Measurements from ENCODE around the gene EDEM3.

Gene EDEM3

GRCh38 chr1:184655185-184655584, 99.5 kb downstream of the EDEM3 start:
- H3K4me1 ChIP-seq (ENCODE audit: control insufficient read depth, insufficient read depth, low read length): no peaks in the 10 kb centered on the region
- no peak overlapping the region for H3K27ac ChIP-seq (ENCODE audit: low read length)
- H3K36me3 ChIP-seq (ENCODE audit: control insufficient read depth in 2 of 2, insufficient read depth in 2 of 2, low read length in 2 of 2): no peaks in the 10 kb centered on the region
- H3K9ac ChIP-seq (ENCODE audit: low read length in 2 of 2): no peak overlapping the region
- H3K4me3 ChIP-seq (ENCODE audit: low read length in 2 of 2): no peak overlapping the region
- H3K9me3 ChIP-seq (ENCODE audit: control insufficient read depth in 2 of 2, low read length in 2 of 2): peaks cover 0 to 4% of the 10 kb centered on the region in 2 donors
- H3K27me3 ChIP-seq (ENCODE audit: control insufficient read depth in 1 of 2, insufficient read depth in 2 of 2, low read length in 2 of 2): no peaks in the 10 kb centered on the region

GRCh38 chr1:184650177-184650866, 104.3 kb downstream of the EDEM3 start:
- H3K9ac ChIP-seq (ENCODE audit: low read length in 2 of 2): no peak overlapping the region
- peaks cover 0 to 4% of the 10 kb centered on the region in 2 donors for H3K9me3 ChIP-seq (ENCODE audit: control insufficient read depth in 2 of 2, low read length in 2 of 2)
- no peaks in the 10 kb centered on the region for H3K27me3 ChIP-seq (ENCODE audit: control insufficient read depth in 1 of 2, insufficient read depth in 2 of 2, low read length in 2 of 2)
- no peak overlapping the region for H3K4me3 ChIP-seq (ENCODE audit: low read length in 2 of 2)
- no peak overlapping the region for H3K27ac ChIP-seq (ENCODE audit: low read length)
- H3K4me1 ChIP-seq (ENCODE audit: control insufficient read depth, insufficient read depth, low read length): no peaks in the 10 kb centered on the region
- no peaks in the 10 kb centered on the region for H3K36me3 ChIP-seq (ENCODE audit: control insufficient read depth in 2 of 2, insufficient read depth in 2 of 2, low read length in 2 of 2)

GRCh38 chr1:184649451-184649888, 105.2 kb downstream of the EDEM3 start:
- H3K4me1 ChIP-seq (ENCODE audit: control insufficient read depth, insufficient read depth, low read length): no peaks in the 10 kb centered on the region
- H3K9me3 ChIP-seq (ENCODE audit: control insufficient read depth in 2 of 2, low read length in 2 of 2): peaks cover 0 to 4% of the 10 kb centered on the region in 2 donors
- no peak overlapping the region for H3K27ac ChIP-seq (ENCODE audit: low read length)
- no peaks in the 10 kb centered on the region for H3K36me3 ChIP-seq (ENCODE audit: control insufficient read depth in 2 of 2, insufficient read depth in 2 of 2, low read length in 2 of 2)
- no peak overlapping the region for H3K4me3 ChIP-seq (ENCODE audit: low read length in 2 of 2)
- H3K27me3 ChIP-seq (ENCODE audit: control insufficient read depth in 1 of 2, insufficient read depth in 2 of 2, low read length in 2 of 2): peaks cover 0 to 2% of the 10 kb centered on the region in 2 donors
- no peak overlapping the region for H3K9ac ChIP-seq (ENCODE audit: low read length in 2 of 2)

GRCh38 chr1:184648856-184649201, 105.8 kb downstream of the EDEM3 start:
- H3K9ac ChIP-seq (ENCODE audit: low read length in 2 of 2): no peak overlapping the region
- H3K4me1 ChIP-seq (ENCODE audit: control insufficient read depth, insufficient read depth, low read length): no peaks in the 10 kb centered on the region
- no peak overlapping the region for H3K27ac ChIP-seq (ENCODE audit: low read length)
- no peak overlapping the region for H3K4me3 ChIP-seq (ENCODE audit: low read length in 2 of 2)
- peaks cover 0 to 3% of the 10 kb centered on the region in 2 donors for H3K27me3 ChIP-seq (ENCODE audit: control insufficient read depth in 1 of 2, insufficient read depth in 2 of 2, low read length in 2 of 2)
- no peaks in the 10 kb centered on the region for H3K36me3 ChIP-seq (ENCODE audit: control insufficient read depth in 2 of 2, insufficient read depth in 2 of 2, low read length in 2 of 2)
- H3K9me3 ChIP-seq (ENCODE audit: control insufficient read depth in 2 of 2, low read length in 2 of 2): peaks cover 0 to 4% of the 10 kb centered on the region in 2 donors

GRCh38 chr1:184648160-184648855, 106.3 kb downstream of the EDEM3 start:
- Histone ChIP-seq H3K9ac (ENCODE audit: low read length in 2 of 2) (no peak overlapping the region), H3K27me3 (ENCODE audit: control insufficient read depth in 1 of 2, insufficient read depth in 2 of 2, low read length in 2 of 2) (peaks cover 0 to 3% of the 10 kb centered on the region in 2 donors), H3K36me3 (ENCODE audit: control insufficient read depth in 2 of 2, insufficient read depth in 2 of 2, low read length in 2 of 2) (no peaks in the 10 kb centered on the region), H3K4me1 (ENCODE audit: control insufficient read depth, insufficient read depth, low read length) (no peaks in the 10 kb centered on the region), H3K27ac (ENCODE audit: low read length) (no peak overlapping the region), H3K4me3 (ENCODE audit: low read length in 2 of 2) (no peak overlapping the region), H3K9me3 (ENCODE audit: control insufficient read depth in 2 of 2, low read length in 2 of 2) (peaks cover 0 to 4% of the 10 kb centered on the region in 2 donors)

- no peak overlapping the region for H3K9ac ChIP-seq (ENCODE audit: low read length in 2 of 2)
- no peak overlapping the region for H3K27ac ChIP-seq (ENCODE audit: low read length)
- no peaks in the 10 kb centered on the region for H3K36me3 ChIP-seq (ENCODE audit: control insufficient read depth in 2 of 2, insufficient read depth in 2 of 2, low read length in 2 of 2)
- peaks cover 0 to 2% of the 10 kb centered on the region in 2 donors for H3K9me3 ChIP-seq (ENCODE audit: control insufficient read depth in 2 of 2, low read length in 2 of 2)
- H3K4me1 ChIP-seq (ENCODE audit: control insufficient read depth, insufficient read depth, low read length): no peaks in the 10 kb centered on the region
- peaks cover 0 to 3% of the 10 kb centered on the region in 2 donors for H3K27me3 ChIP-seq (ENCODE audit: control insufficient read depth in 1 of 2, insufficient read depth in 2 of 2, low read length in 2 of 2)
- no peak overlapping the region for H3K4me3 ChIP-seq (ENCODE audit: low read length in 2 of 2)
Measured at GRCh38 chr1:184647471-184647870, 107.2 kb downstream of the EDEM3 start.

GRCh38 chr1:184646824-184647223, 107.8 kb downstream of the EDEM3 start:
- Histone ChIP-seq H3K4me1 (ENCODE audit: control insufficient read depth, insufficient read depth, low read length) (no peaks in the 10 kb centered on the region), H3K9ac (ENCODE audit: low read length in 2 of 2) (no peak overlapping the region), H3K27ac (ENCODE audit: low read length) (no peak overlapping the region), H3K27me3 (ENCODE audit: control insufficient read depth in 1 of 2, insufficient read depth in 2 of 2, low read length in 2 of 2) (peaks cover 0 to 3% of the 10 kb centered on the region in 2 donors), H3K9me3 (ENCODE audit: control insufficient read depth in 2 of 2, low read length in 2 of 2) (no peaks in the 10 kb centered on the region), H3K36me3 (ENCODE audit: control insufficient read depth in 2 of 2, insufficient read depth in 2 of 2, low read length in 2 of 2) (no peaks in the 10 kb centered on the region), H3K4me3 (ENCODE audit: low read length in 2 of 2) (no peak overlapping the region)

- H3K4me3 ChIP-seq (ENCODE audit: low read length in 2 of 2): no peak overlapping the region
- no peak overlapping the region for H3K27ac ChIP-seq (ENCODE audit: low read length)
- H3K9me3 ChIP-seq (ENCODE audit: control insufficient read depth in 2 of 2, low read length in 2 of 2): no peaks in the 10 kb centered on the region
- peaks cover 0 to 3% of the 10 kb centered on the region in 2 donors for H3K27me3 ChIP-seq (ENCODE audit: control insufficient read depth in 1 of 2, insufficient read depth in 2 of 2, low read length in 2 of 2)
- no peaks in the 10 kb centered on the region for H3K4me1 ChIP-seq (ENCODE audit: control insufficient read depth, insufficient read depth, low read length)
- H3K36me3 ChIP-seq (ENCODE audit: control insufficient read depth in 2 of 2, insufficient read depth in 2 of 2, low read length in 2 of 2): no peaks in the 10 kb centered on the region
- H3K9ac ChIP-seq (ENCODE audit: low read length in 2 of 2): no peak overlapping the region
Measured at GRCh38 chr1:184646178-184646701, 108.4 kb downstream of the EDEM3 start.

- Histone ChIP-seq H3K9me3 (ENCODE audit: control insufficient read depth in 2 of 2, low read length in 2 of 2) (no peaks in the 10 kb centered on the region), H3K36me3 (ENCODE audit: control insufficient read depth in 2 of 2, insufficient read depth in 2 of 2, low read length in 2 of 2) (no peaks in the 10 kb centered on the region), H3K27me3 (ENCODE audit: control insufficient read depth in 1 of 2, insufficient read depth in 2 of 2, low read length in 2 of 2) (peaks cover 2 to 3% of the 10 kb centered on the region in 2 donors), H3K27ac (ENCODE audit: low read length) (no peak overlapping the region), H3K9ac (ENCODE audit: low read length in 2 of 2) (no peak overlapping the region), H3K4me3 (ENCODE audit: low read length in 2 of 2) (no peak overlapping the region), H3K4me1 (ENCODE audit: control insufficient read depth, insufficient read depth, low read length) (no peaks in the 10 kb centered on the region)
Measured at GRCh38 chr1:184644771-184645170, 109.9 kb downstream of the EDEM3 start.

GRCh38 chr1:184643661-184644060, 111.0 kb downstream of the EDEM3 start:
- Histone ChIP-seq H3K9ac (ENCODE audit: low read length in 2 of 2) (no peak overlapping the region), H3K27me3 (ENCODE audit: control insufficient read depth in 1 of 2, insufficient read depth in 2 of 2, low read length in 2 of 2) (peaks cover 2 to 3% of the 10 kb centered on the region in 2 donors), H3K4me3 (ENCODE audit: low read length in 2 of 2) (no peak overlapping the region)

GRCh38 chr1:184641894-184642293, 112.8 kb downstream of the EDEM3 start:
- Histone ChIP-seq H3K36me3 (ENCODE audit: control insufficient read depth in 2 of 2, insufficient read depth in 2 of 2, low read length in 2 of 2) (no peaks in the 10 kb centered on the region), H3K4me1 (ENCODE audit: control insufficient read depth, insufficient read depth, low read length) (no peaks in the 10 kb centered on the region), H3K27me3 (ENCODE audit: control insufficient read depth in 1 of 2, insufficient read depth in 2 of 2, low read length in 2 of 2) (peaks cover 2 to 3% of the 10 kb centered on the region in 2 donors), H3K4me3 (ENCODE audit: low read length in 2 of 2) (no peak overlapping the region), H3K9me3 (ENCODE audit: control insufficient read depth in 2 of 2, low read length in 2 of 2) (no peaks in the 10 kb centered on the region), H3K27ac (ENCODE audit: low read length) (no peak overlapping the region), H3K9ac (ENCODE audit: low read length in 2 of 2) (no peak overlapping the region)

More at GRCh38 chr1:184643661-184644060, 111.0 kb downstream of the EDEM3 start:
- Histone ChIP-seq H3K36me3 (ENCODE audit: control insufficient read depth in 2 of 2, insufficient read depth in 2 of 2, low read length in 2 of 2) (no peaks in the 10 kb centered on the region), H3K9me3 (ENCODE audit: control insufficient read depth in 2 of 2, low read length in 2 of 2) (no peaks in the 10 kb centered on the region), H3K4me1 (ENCODE audit: control insufficient read depth, insufficient read depth, low read length) (no peaks in the 10 kb centered on the region), H3K27ac (ENCODE audit: low read length) (no peak overlapping the region)

All from stomach smooth muscle (tissue), 2 donors.